Stimulated activated effector memory CD8-positive, alpha-beta T cell treated with anti-CD3 and anti-CD28 coated beads, Interleukin-12 subunit alpha, Interleukin-12 subunit beta, amount 100 ng/mL, for 72 hours (primary cell): ENCODE results near the gene RAPGEF6.
A peak's percentile ranks its signal among the peaks of the same experiment; 100 is the strongest.
"Not testable (repeated sequence)": the region's sequence is repeated elsewhere in the genome, so short reads cannot be mapped to it uniquely, and the experiment has no call there.

ENCODE experiments used
- ATAC-seq: fragments of 150-1000 bp; cut with Tn5 transposase; 2 replicates; pipeline ENCODE4 v1.10.0; 2021
- DNase-seq, 2 donors: peaks; one replicate each; pipeline ENCODE4 v3.0.0; 2021 to 2022; ENCODE audit warnings: low spot score in 2 of 2
- H3K27ac Mint-ChIP-seq: one replicate; pipeline ENCODE4 v1.8.0; 2022; ENCODE audit warnings: mild to moderate bottlenecking, mixed read lengths
- H3K36me3 Mint-ChIP-seq: one replicate; pipeline ENCODE4 v1.8.0; 2022; ENCODE audit warnings: mild to moderate bottlenecking, mixed read lengths
- H3K4me1 Mint-ChIP-seq: one replicate; pipeline ENCODE4 v1.8.0; 2022; ENCODE audit warnings: mixed read lengths
- H3K4me3 Mint-ChIP-seq: one replicate; pipeline ENCODE4 v1.8.0; 2022; ENCODE audit warnings: mild to moderate bottlenecking, mixed read lengths
- H3K9me3 Mint-ChIP-seq: one replicate; pipeline ENCODE4 v1.8.0; 2022; ENCODE audit warnings: mixed read lengths

Gene RAPGEF6

DNA sequence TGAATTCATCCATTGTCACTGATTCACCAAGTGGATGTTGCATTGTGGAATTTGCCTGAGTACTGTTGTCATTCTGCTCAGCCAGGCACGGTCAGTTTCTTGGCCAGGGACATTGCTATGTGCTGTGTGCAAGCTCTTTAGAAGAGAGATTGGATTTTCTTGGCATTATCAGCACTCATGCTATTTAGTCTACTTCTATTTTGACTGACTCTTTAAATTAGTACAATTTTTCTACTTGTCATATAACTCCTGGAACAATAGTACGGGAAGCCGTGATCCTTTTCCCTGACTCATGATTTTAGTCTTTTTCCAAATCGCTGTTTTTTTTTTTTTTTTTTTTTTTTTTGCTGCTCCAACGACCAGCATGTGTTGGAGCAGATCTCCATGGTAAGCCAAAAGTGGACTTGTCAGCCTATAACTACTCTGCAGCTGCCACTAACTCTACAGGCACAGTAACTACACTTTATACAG lies 241.5 kb downstream of the RAPGEF6 start:
- DNase-seq (no peak), ATAC-seq (no peak)
- Mint-ChIP-seq H3K36me3 (peaks cover 100% of the 10 kb centered on the region), H3K4me3 (peak overlapping the region; percentile 55), H3K9me3 (no peaks in the 10 kb centered on the region), H3K4me1 (peaks cover 78% of the 10 kb centered on the region), H3K27ac (peak overlapping the region; percentile 80)

DNA sequence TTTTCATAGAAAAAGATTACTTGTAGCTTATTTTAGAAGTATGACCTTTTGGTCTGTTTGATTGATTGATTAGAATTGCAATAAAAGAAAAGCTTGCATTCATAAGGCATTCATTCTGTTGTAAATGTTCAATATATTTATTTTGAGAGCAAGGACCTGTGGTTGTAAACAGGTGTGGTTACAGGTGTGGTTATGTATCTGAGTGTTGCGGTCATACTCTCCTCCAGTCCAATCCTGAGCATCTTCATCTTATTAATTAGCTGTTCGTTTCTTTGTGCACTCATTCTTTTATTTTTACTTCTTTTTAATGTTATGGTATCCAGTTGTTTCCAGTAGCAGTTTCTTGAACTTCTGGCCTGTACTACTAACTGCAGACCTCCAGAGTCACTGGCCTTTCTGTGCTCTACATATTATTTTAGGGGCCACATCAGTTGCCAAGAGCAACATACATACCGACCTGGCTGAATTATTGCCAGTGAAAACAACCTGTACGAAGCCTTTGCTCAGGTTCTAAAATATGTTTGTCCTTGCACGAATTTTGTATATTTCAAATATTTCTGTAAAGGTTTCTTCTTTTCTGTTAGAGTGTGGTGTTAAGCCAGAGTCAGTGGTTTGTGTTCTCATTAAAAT lies 242.4 kb downstream of the RAPGEF6 start:
- H3K36me3 Mint-ChIP-seq, result peaks cover 100% of the 10 kb centered on the region
- DNase-seq (no peak), ATAC-seq (no peak)
- H3K9me3 Mint-ChIP-seq, result no peaks in the 10 kb centered on the region
- H3K4me3 Mint-ChIP-seq, result peak overlapping the region; percentile 55
- peaks cover 77% of the 10 kb centered on the region for H3K4me1 Mint-ChIP-seq
- peak overlapping the region; percentile 80 for H3K27ac Mint-ChIP-seq

DNA sequence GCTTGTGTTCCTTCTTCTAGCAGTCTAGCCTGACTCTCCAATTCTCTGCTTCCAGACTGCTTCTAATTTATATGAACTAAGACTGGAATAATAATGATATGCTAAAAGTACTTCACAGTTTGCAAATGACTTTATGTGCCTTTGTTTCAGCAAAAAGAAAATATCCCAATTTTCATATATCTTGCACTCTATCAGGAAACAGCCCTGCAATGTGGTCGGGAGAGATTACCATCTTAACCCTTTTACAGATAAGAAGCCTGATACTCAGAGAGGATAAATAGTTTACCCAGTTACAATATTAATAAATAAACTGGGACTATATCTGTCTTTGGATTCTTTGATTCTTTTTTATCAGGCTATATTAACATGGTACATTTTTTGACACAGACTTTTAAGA lies 245.2 kb downstream of the RAPGEF6 start:
- Mint-ChIP-seq H3K9me3 (no peaks in the 10 kb centered on the region), H3K4me3 (peak overlapping the region; percentile 32), H3K36me3 (peaks cover 100% of the 10 kb centered on the region), H3K27ac (peak overlapping the region; percentile 94), H3K4me1 (peaks cover 75% of the 10 kb centered on the region)
- no peak for ATAC-seq
- DNase-seq, result no peak

DNA sequence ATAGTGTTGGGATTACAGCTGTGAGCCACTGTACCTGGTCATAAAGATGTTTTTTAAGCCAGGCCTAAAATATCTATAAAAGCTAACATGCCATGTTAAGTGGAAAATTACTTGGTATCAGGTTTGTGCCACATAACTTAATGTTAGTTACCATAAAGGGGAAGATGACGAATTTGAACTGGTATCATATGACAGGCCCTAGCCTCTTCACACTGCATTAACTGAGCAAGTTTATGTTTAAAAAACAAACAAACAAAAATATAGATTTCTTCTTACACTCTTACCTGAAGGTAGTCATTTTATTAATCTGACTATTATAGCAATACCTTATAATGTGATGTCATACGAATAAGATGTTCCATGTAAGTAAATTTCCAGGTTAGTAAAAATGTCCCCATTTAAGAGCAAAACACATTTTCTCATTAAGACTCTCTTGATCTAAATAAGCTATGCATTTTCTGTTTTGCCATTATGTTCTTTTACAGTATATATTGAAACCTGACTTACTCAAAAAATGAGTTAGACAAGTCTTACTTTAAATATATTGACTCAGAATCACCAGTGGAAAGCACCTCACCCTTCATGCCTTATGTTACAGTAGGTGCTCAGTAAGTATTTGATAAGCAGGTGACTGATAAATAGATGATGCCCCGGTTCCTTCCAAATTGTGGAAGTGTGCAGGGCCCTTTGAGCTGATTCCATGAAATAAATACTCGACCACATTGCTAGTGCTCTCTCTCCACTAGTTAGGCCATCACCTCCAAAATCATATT lies 245.7 kb downstream of the RAPGEF6 start:
- peak overlapping the region; percentile 32 for H3K4me3 Mint-ChIP-seq
- peak overlapping the region; percentile 94 for H3K27ac Mint-ChIP-seq
- ATAC-seq (peak; percentile 84), DNase-seq (no peak)
- peaks cover 80% of the 10 kb centered on the region for H3K4me1 Mint-ChIP-seq
- H3K9me3 Mint-ChIP-seq, result no peaks in the 10 kb centered on the region
- H3K36me3 Mint-ChIP-seq, result peaks cover 100% of the 10 kb centered on the region

DNA sequence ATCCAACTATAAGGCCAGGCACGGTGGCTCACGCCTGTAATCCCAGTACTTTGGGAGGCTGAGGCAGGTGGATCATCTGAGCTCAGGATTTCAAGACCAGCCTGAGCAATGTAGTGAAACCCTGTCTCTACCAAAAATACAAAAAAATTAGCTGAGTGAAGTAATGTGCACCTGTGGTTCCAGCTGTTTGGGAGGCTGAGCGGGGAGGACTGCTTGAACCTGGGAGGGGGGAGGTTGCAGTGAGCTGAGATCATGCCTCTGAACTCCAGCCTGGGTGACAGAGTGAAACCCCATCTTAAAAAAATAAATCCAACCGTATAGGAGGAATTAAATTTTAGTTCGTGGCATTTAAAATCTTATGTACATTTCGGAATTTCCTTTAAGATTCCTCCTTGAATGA lies 247.8 kb downstream of the RAPGEF6 start:
- peaks cover 100% of the 10 kb centered on the region for H3K36me3 Mint-ChIP-seq
- no peak for ATAC-seq
- DNase-seq, result no peak
- H3K4me3 Mint-ChIP-seq, result no peak overlapping the region
- peak overlapping the region; percentile 93 for H3K27ac Mint-ChIP-seq
- no peaks in the 10 kb centered on the region for H3K9me3 Mint-ChIP-seq
- H3K4me1 Mint-ChIP-seq, result peaks cover 78% of the 10 kb centered on the region

DNA sequence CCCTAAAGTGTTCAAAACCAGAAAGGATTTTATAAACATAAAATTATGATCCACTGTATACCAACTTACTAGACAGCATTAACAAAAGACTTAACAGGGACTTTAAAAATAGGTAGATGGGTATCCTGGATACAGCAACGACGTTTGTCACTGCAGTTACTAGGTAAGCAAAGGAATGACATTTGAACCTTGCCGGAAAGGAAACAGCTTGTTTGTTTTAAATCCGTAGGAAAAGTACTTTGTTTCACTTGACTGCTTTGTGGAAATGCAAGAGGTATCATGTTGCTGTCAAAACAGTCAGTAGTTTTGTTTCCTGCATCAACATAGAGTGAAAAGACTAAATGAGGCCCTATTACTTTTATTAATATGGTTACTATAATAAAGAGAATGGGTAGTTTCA lies 248.2 kb downstream of the RAPGEF6 start:
- no peak for ATAC-seq
- H3K36me3 Mint-ChIP-seq, result peaks cover 100% of the 10 kb centered on the region
- DNase-seq, result no peak
- no peak overlapping the region for H3K4me3 Mint-ChIP-seq
- no peaks in the 10 kb centered on the region for H3K9me3 Mint-ChIP-seq
- peaks cover 78% of the 10 kb centered on the region for H3K4me1 Mint-ChIP-seq
- peak overlapping the region; percentile 93 for H3K27ac Mint-ChIP-seq

DNA sequence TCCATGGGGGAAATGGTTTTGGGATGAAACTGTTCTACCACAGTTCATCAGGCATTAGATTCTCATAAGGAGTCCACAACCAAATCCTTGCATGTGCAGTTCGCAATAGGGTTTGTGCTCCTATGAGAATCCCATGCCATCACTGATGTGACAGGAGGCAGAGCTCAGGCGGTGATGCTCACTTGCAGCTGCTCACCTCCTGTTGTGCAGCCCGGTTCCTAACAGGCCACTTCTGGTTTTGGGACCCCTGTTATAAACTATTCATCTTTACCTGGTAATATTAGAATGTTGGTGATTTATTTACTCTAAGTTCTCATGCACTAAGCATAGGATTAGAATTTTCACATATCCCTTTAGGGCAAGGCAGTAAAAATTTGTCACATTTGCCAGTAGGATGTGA lies 248.9 kb downstream of the RAPGEF6 start:
- Mint-ChIP-seq H3K27ac (peak overlapping the region; percentile 93), H3K36me3 (peaks cover 100% of the 10 kb centered on the region), H3K4me1 (peaks cover 85% of the 10 kb centered on the region), H3K4me3 (no peak overlapping the region), H3K9me3 (no peaks in the 10 kb centered on the region)
- no peak for DNase-seq
- no peak for ATAC-seq

DNA sequence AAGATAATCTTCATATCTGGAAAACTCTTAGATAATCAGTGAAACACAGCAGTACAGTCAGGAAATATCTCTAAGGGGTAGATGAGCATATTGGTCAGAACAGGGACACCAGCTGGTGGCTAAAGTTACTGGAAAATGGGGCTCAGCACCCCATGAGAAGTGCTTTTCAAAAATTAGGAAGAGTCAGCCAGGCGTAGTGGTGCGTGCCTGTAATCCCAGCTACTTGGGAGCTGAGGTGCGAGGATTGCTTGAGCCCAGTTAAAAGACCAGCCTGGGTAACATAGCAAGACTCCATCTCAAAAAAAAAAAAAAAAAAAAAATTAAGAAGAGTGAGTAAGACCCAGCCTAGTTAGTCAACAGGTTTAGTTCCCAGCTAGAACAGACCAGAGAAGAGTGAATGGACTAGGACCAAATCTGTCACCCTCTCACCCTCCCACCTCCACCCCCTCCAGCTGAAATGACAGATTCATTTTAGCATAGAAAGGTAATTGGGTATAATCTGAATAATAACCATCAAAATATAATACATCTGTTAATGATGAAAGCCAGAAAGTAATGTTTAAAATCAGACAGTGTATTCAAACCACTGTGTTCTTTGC lies 250.3 kb downstream of the RAPGEF6 start:
- peaks cover 4% of the 10 kb centered on the region for H3K9me3 Mint-ChIP-seq
- peak overlapping the region; percentile 93 for H3K27ac Mint-ChIP-seq
- DNase-seq (no peak), ATAC-seq (peak; percentile 83)
- peaks cover 85% of the 10 kb centered on the region for H3K4me1 Mint-ChIP-seq
- H3K4me3 Mint-ChIP-seq, result peak overlapping the region; percentile 38
- H3K36me3 Mint-ChIP-seq, result peaks cover 100% of the 10 kb centered on the region

DNA sequence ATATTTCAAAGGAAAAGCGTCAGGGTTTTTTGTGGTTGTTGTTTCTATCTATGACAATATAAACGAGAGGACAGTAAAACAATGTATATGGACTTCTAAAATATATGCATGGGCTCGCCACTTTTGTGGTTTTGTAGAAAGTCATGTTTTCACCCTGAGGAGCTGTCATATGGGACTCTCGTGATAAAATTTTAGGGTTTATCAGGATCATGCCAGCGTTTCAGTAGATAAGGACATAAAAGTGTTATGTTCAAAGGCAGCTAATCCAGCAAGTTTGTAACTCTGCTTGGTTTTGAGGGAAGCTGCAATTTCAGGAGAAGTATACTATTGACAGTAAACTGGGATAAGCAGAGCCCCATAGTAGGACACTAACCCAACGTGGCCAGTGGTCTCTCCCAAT lies 250.9 kb downstream of the RAPGEF6 start:
- H3K36me3 Mint-ChIP-seq, result peaks cover 100% of the 10 kb centered on the region
- no peak for ATAC-seq
- no peak for DNase-seq
- peaks cover 4% of the 10 kb centered on the region for H3K9me3 Mint-ChIP-seq
- peak overlapping the region; percentile 38 for H3K4me3 Mint-ChIP-seq
- H3K4me1 Mint-ChIP-seq, result peaks cover 82% of the 10 kb centered on the region
- H3K27ac Mint-ChIP-seq, result peak overlapping the region; percentile 93

DNA sequence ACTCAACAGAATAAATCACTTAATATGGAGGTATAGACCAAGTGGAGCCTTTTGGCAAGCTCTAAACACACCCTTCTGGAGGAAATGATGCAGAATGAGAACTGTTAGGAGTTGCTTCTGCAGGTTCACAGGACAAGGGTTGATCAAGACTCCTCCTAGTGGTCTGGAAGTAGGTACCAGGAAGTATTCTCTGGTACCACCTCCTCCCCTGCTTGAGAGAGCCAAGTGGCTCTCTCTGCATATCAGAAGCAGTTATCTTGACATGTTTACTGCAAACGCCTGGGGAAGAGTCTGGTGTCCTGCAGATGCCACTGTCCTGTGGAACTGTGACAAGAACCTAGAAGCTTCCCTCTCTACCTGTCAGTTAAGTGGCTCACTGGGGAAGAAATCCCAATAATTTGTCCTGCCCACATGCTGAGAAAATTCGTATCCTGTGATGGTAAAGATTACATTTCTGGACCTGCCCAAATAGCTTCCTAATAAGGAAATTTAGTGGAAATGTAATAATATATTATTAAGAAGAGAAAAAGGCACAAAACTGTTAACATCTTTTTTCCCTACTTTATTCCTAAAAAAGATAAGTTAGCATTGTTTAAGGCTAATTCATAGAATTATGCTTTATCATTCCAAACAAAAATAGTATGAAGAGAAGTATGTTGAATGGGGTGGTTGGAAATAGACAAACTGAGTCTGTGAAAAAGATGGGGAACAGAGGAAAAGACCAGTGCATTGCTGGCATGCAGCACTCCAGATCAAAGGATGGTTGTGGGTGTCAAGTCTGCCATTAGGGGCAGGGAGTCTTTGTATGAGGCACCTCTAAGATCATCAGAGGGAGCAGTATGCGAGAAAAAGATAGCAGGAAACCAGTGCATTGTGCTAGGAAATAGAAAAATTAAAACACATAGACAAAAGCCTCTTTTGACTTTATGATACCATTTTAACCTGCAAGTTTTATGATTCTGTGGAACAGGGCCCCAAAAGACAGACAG lies 252.3 kb downstream of the RAPGEF6 start:
- Mint-ChIP-seq H3K27ac (peak overlapping the region; percentile 93), H3K4me3 (peak overlapping the region; percentile 53), H3K4me1 (peaks cover 80% of the 10 kb centered on the region), H3K36me3 (peaks cover 89% of the 10 kb centered on the region), H3K9me3 (peaks cover 4% of the 10 kb centered on the region)
- DNase-seq (peak in 1 of 2 donors; percentile 71), ATAC-seq (peak; percentile 76)

DNA sequence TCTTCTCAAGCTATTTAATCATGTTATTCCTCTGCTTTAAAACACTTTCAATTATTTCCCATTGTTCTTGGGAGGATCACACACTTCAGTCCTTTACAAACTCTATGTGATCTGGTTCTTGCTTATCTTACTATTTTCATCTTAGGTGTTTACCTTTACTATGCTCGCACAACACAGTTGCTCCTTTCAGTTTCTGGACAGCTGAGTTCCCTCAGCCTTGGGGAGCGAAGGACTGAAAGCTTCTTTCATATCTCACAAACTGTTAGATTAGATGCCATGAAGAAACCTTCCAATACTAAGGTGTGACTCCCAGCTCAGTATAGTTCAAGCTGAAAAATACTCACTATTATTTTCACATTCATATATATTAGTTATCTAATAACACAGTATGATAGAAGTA lies 253.3 kb downstream of the RAPGEF6 start:
- Mint-ChIP-seq H3K9me3 (peaks cover 4% of the 10 kb centered on the region), H3K27ac (peak overlapping the region; percentile 93), H3K36me3 (peaks cover 88% of the 10 kb centered on the region), H3K4me3 (peak overlapping the region; percentile 53), H3K4me1 (peaks cover 78% of the 10 kb centered on the region)
- DNase-seq (no peak), ATAC-seq (no peak)

DNA sequence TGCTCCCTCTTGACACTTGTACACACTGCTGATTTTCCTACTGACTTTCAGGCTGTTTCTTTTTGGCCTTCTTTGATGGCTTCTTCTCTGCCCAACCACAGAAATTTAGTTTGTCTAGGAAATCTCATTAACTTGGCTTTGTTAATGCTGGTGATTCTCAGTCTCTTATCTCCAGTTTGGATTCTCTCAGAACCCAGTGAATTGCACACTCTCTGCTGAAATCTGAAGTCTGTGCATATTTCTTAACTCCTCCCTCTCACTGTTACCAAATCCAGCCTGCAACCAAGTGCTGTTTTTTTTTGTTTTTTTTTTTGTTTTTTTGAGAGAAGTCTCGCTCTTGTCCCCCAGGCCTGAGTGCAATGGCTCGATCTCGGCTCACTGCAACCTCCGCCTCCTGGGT lies 254.0 kb downstream of the RAPGEF6 start:
- peaks cover 4% of the 10 kb centered on the region for H3K9me3 Mint-ChIP-seq
- peaks cover 88% of the 10 kb centered on the region for H3K36me3 Mint-ChIP-seq
- ATAC-seq (no peak), DNase-seq (no peak)
- peak overlapping the region; percentile 93 for H3K27ac Mint-ChIP-seq
- peaks cover 76% of the 10 kb centered on the region for H3K4me1 Mint-ChIP-seq
- peak overlapping the region; percentile 53 for H3K4me3 Mint-ChIP-seq

DNA sequence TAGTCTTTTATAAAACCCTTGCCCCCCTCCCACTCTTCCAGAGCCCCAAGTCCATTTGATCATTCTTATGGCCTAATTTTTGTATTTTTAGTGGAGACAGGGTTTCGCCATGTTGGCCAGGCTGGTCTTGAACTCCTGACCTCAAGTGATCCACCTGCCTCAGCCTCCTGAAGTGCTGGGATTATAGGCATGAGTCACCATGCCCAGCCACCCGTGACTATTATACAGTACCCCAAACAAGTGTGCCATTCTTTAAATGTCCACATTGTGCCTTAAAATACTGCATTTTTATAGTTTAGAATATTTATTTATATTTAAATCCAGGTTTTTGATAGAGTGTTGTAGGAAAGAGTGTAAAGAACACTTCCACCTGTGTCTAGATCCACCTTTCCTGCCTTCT lies 254.8 kb downstream of the RAPGEF6 start:
- not testable (repeated sequence) for DNase-seq, H3K9me3 Mint-ChIP-seq, ATAC-seq
- Mint-ChIP-seq H3K36me3 (peaks cover 88% of the 10 kb centered on the region), H3K4me3 (peak overlapping the region; percentile 53), H3K4me1 (peaks cover 76% of the 10 kb centered on the region), H3K27ac (peak overlapping the region; percentile 93)

DNA sequence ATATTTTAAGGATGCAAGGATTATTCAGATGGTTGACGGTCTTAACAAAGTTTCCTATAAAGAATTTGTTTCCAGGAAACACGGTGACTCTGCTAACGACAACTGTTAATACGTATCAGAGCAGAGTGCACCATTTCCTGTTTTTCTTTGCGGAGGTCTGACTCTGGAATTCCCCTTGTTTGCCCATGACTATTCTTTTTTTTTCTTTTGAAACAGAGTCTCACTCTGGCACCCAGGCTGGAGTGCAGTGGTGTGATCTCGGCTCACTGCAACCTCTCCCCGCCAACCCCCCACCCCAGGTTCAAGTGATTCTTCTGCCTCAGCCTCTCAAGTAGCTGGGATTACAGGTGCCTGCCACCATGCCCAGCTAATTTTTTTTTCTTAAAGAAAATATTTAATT lies 255.3 kb downstream of the RAPGEF6 start:
- H3K4me3 Mint-ChIP-seq, result peak overlapping the region; percentile 53
- ATAC-seq, result peak; percentile 85
- H3K36me3 Mint-ChIP-seq, result peaks cover 86% of the 10 kb centered on the region
- H3K9me3 Mint-ChIP-seq, result peaks cover 4% of the 10 kb centered on the region
- DNase-seq, result peak; percentile 36 to 79
- peak overlapping the region; percentile 93 for H3K27ac Mint-ChIP-seq
- peaks cover 74% of the 10 kb centered on the region for H3K4me1 Mint-ChIP-seq
